ENCODE results near the gene TNFRSF14. TPM values are rescaled to one million over a fixed set of nuclear protein-coding genes. Genes with fewer than 3 reads are reported as not detected.

The TNFRSF14 gene
- total RNA-seq, 2 experiments from 2014 or later: 191 to 194 TPM

DNA sequence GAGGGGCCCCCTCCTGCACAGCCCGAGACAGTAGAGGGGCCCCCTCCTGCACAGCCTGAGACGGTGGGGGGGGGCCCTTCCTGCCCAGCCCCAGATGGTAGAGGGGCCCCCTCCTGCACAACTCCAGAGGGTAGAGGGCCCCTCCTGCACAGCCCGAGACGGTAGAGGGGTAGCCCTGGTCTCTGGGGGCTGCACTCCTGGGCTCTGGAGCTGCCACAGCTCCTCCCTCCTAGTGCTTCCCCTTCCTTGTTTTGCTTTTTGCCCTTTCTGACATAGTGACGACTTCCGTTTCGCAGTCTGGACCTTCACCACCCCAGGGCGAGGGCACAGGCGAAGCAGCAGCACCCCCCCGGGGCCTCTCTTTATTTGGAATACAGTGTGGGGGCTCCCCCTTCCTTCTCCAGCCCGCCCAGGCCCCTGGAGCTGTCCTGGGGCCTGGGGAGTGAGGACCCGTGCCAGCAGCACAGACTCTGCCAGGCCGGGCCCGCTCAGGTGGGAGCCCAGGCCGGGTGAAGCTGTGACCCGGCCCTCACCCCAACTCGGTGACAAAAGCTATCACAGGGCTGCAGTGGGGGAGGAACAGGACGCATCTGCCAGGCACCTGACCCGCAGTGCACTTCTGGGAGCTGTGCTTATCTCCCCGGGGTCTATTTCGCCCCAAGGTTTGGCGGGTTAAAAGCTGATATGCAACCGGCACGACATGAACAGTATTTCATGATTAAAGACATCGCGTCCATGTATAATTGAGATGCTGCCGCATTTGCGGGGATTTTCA is 29.3 kb downstream of the TNFRSF14 start:
- TF ChIP-seq, protein P1, sequence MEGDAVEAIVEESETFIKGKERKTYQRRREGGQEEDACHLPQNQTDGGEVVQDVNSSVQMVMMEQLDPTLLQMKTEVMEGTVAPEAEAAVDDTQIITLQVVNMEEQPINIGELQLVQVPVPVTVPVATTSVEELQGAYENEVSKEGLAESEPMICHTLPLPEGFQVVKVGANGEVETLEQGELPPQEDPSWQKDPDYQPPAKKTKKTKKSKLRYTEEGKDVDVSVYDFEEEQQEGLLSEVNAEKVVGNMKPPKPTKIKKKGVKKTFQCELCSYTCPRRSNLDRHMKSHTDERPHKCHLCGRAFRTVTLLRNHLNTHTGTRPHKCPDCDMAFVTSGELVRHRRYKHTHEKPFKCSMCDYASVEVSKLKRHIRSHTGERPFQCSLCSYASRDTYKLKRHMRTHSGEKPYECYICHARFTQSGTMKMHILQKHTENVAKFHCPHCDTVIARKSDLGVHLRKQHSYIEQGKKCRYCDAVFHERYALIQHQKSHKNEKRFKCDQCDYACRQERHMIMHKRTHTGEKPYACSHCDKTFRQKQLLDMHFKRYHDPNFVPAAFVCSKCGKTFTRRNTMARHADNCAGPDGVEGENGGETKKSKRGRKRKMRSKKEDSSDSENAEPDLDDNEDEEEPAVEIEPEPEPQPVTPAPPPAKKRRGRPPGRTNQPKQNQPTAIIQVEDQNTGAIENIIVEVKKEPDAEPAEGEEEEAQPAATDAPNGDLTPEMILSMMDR (IDR thresholded peaks at IDR 0.05): no peak
- H3K4me1 ChIP-seq (ENCODE audit: insufficient read depth, low read length): peaks cover 70% of the 10 kb centered on the region
- POLR2A ChIA-PET: interaction anchor here (0.7 to 6.7 kb wide), 23 partner anchors 8 to 946 kb away, joined by 3 to 133 read pairs (median 6); partner anchors contain the start of genes MORN1, PANK4, RER1 and TNFRSF14

GRCh38 chr1:2586154-2587070 is 30.2 kb downstream of the TNFRSF14 start, which contains the start of gene PRXL2B:
Gene PRXL2B (plus strand): TSS chr1:2586777. CDS start chr1:2586886, 109 bp downstream.
- ATAC-seq (ENCODE audit: poor library complexity) (peak; percentile 61), DNase-seq (peak; percentile 92 to 99 (median 97))
- POLR2A ChIA-PET: interaction anchor here (0.7 to 6.7 kb wide), 22 partner anchors 9 to 355 kb away, joined by 3 to 133 read pairs (median 6); partner anchors contain the start of genes MORN1, PANK4, RER1 and TNFRSF14
- H3K4me3 Mint-ChIP-seq: peak within 1 kb of the TSS; percentile 99
- H3K36me3 Mint-ChIP-seq (ENCODE audit: low read depth): peaks cover 23% of the 10 kb centered on the region
- Histone ChIP-seq H3K9me3 (ENCODE audit: control insufficient read depth in 1 of 2, insufficient read depth in 1 of 2, low read length in 2 of 2) (no peaks in the 10 kb centered on the region), H3K27ac (ENCODE audit: low read depth in 1 of 2, low read length in 2 of 2) (peak within 1 kb of the TSS; percentile 97 to 99), H3K4me1 (ENCODE audit: insufficient read depth, low read length) (peaks cover 62% of the 10 kb centered on the region), H3K36me3 (ENCODE audit: insufficient read depth, low read length) (peaks cover 8% of the 10 kb centered on the region), H3K27me3 (ENCODE audit: control insufficient read depth in 1 of 2, insufficient read depth in 2 of 2, low read length in 2 of 2) (no peaks in the 10 kb centered on the region), H3K4me3 (ENCODE audit: low read length) (peak within 1 kb of the TSS; percentile 85)
- TF ChIP-seq, protein P1 (IDR thresholded peaks at IDR 0.05): no peak
- intact Hi-C loops (cut with DNase I, micrococcal nuclease): loop anchor here (1.0 to 5.0 kb wide), 6 partner anchors 8 to 389 kb away; partner anchors contain the start of genes PANK4 (in 2 of the 2) and PEX10 (in 1 of the 2)
- no peaks in the 10 kb centered on the region for H3K27me3 Mint-ChIP-seq
- no peaks in the 10 kb centered on the region for H3K9me3 Mint-ChIP-seq
- H3K27ac Mint-ChIP-seq: peak within 1 kb of the TSS; percentile 98
- H3K4me1 Mint-ChIP-seq (ENCODE audit: low read depth): peaks cover 38% of the 10 kb centered on the region
- CTCF ChIA-PET: interaction anchor here (1.0 to 3.8 kb wide), 15 partner anchors 8 to 391 kb away, joined by 3 to 38 read pairs (median 4); partner anchors contain the start of genes FAAP20, MORN1, PANK4 and RER1

More for the DNA sequence above, 29.3 kb downstream of the TNFRSF14 start:
- peak overlapping the region; percentile 92 for H3K4me3 Mint-ChIP-seq
- Histone ChIP-seq H3K27me3 (ENCODE audit: control insufficient read depth in 1 of 2, insufficient read depth in 2 of 2, low read length in 2 of 2) (no peaks in the 10 kb centered on the region), H3K4me3 (ENCODE audit: low read length) (peak overlapping the region; percentile 85), H3K36me3 (ENCODE audit: insufficient read depth, low read length) (peaks cover 8% of the 10 kb centered on the region), H3K27ac (ENCODE audit: low read depth in 1 of 2, low read length in 2 of 2) (peak overlapping the region; percentile 97 to 99), H3K9me3 (ENCODE audit: control insufficient read depth in 1 of 2, insufficient read depth in 1 of 2, low read length in 2 of 2) (no peaks in the 10 kb centered on the region)
- no peaks in the 10 kb centered on the region for H3K27me3 Mint-ChIP-seq
- intact Hi-C loops (cut with DNase I, micrococcal nuclease): loop anchor here (1.0 to 5.0 kb wide), 9 partner anchors 7 to 388 kb away; partner anchors contain the start of genes PANK4 (in 2 of the 2), PEX10 (in 1 of the 2) and TNFRSF14 (in 1 of the 2)
- no peaks in the 10 kb centered on the region for H3K9me3 Mint-ChIP-seq
- DNase-seq: peak; percentile 44 to 91 (median 68)
- CTCF ChIA-PET: interaction anchor here (1.0 to 3.8 kb wide), 14 partner anchors 24 to 390 kb away, joined by 3 to 38 read pairs (median 4); partner anchors contain the start of genes FAAP20, MORN1, PANK4 and RER1
- peaks cover 45% of the 10 kb centered on the region for H3K4me1 Mint-ChIP-seq (ENCODE audit: low read depth)
- peak; percentile 52 for ATAC-seq (ENCODE audit: poor library complexity)
- peaks cover 23% of the 10 kb centered on the region for H3K36me3 Mint-ChIP-seq (ENCODE audit: low read depth)
- H3K27ac Mint-ChIP-seq: peak overlapping the region; percentile 98

Measured in CD4-positive, alpha-beta T cell (primary cell).